Inflammatory macrophage (primary cell): Measurements from ENCODE around the gene ZKSCAN7.
"Not testable (repeated sequence)": the region's sequence is repeated elsewhere in the genome, so short reads cannot be mapped to it uniquely, and the experiment has no call there.

ENCODE experiments used
- DNase-seq, 2 donors: peaks; one replicate each; pipeline ENCODE4 v3.0.0-alpha.2; 2020 to 2022
- total RNA-seq, 18 experiments: gene quantifications; one replicate each; lab custom pipeline; 2026; ENCODE audit warnings: mixed read lengths in 6 of 18, inconsistent platforms in 2 of 18; lab: John Stamatoyannopoulos, UW

The ZKSCAN7 gene
- 0.26 to 3.7 (median 1.9) reads per million in 18 experiments for total RNA-seq

DNA sequence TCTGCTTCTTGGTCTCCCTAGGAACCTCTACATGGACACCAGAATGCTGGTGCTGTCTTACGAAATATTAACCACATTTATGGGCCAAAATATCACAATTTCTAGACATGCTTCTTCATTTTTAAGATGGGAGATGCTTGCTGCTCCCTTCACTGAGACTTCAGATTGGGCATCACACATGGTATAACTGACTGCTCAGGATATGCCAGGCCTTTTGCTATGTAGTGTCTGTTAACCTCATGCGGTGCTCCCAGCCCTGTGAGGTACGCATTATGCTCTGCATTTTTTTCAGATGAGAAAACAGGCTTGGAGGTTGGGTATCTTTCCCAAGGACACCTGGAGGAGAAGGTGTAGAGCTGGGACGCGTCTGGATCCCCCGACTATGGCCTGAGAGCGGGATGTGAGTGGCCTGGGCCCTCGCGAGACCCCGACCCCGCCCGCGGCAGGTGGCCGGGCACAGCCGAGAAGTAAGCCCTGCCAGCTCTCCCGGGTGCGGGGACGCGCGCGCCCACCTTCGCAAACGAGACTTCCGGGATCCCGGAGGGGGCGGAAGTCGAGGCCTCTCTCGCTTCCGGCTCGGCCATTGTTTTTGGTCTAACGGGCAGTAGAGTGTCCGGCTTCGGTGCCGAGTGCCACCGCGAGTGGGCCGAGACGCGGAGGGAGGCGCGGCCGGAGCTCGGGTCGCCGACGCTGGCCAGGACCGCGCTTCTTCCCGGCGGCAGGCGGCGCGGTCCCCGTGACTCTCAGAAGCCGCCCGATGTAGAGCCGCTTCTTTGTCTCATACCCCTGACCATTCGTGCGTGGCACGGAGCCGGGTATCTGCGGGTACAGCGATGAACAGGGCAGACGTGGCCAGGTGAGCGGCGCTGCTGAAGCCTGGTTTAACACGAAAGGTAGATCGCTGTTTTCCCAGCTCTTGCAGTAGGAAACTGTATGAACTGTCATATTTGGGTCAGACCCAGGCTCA lies at the start of gene ZKSCAN7:
TSS of gene ZKSCAN7 (plus strand) at position 568 of the 967 bp plus-strand sequence. CDS start 1,855 bp downstream, outside the sequence.
- peak; percentile 45 to 65 for DNase-seq

DNA sequence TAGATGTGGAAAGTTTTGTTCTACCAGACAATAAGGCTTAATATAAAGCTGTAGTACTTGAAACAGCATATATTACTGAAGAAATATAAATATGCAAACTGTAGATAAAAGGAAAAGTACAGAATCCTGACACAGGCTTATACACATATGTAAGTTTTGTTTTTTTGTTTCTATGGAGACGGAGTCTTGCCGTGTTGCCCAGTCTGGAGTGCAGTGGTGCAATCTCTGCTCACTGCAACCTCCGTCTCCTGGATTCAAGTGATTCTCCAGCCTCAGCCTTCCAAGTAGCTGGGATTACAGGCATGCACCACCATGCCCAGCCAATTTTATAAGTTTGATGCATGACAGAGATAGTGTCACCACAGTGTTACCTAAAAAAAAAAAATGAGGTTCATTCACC lies 48.4 kb upstream of the ZKSCAN7 start:
- DNase-seq = no peak

- DNase-seq = no peak
Measured at GRCh38 chr3:44506961-44507360, 48.0 kb upstream of the ZKSCAN7 start.

DNA sequence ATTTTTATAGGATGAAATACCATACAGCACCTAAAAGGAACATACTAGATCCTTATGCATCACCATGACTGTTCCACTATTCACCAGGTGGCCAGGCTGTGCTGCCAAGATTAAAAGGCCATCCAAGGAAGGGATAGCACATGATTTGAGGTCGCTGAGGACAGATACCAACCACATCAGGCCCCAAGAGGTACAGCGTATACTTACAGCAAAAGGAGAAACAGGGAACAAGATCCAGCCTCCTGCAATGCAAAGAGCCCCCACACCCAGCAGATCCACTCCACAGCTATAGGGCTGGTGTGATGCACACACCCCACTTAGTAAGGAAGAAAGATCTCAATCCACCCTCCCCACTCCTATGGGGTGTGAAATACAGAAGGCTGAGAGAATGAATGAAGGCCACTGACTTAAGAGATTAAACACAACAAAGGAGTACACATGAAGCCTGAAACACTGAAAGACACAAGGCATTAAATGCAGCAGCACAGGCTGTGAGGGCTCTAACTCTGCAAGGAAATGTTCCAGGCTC lies 45.5 kb upstream of the ZKSCAN7 start:
- peak in 1 of 2 donors; percentile 14 for DNase-seq

DNA sequence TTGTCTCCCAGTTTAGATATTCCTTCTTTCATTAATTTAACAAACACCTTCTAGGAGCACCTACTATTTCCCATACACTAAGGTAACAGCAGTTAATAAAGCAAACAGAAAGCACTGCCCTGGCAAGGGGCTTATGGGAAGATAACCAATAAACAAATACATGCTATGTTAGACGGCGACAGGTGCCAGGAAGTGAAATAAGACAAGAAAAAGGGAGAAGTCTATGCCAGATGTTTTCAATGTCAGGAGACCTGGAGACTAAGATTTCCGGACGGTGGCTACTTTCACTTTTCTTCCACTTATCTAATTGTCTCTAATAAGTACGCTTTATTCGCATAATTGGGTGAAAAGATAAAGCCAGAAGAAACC lies 45.0 kb upstream of the ZKSCAN7 start:
- DNase-seq = peak in 1 of 2 donors; percentile 3

GRCh38 chr3:44511238-44511566 lies 43.8 kb upstream of the ZKSCAN7 start:
- no peak for DNase-seq

GRCh38 chr3:44513513-44513912 lies 41.5 kb upstream of the ZKSCAN7 start:
- DNase-seq = no peak

DNA sequence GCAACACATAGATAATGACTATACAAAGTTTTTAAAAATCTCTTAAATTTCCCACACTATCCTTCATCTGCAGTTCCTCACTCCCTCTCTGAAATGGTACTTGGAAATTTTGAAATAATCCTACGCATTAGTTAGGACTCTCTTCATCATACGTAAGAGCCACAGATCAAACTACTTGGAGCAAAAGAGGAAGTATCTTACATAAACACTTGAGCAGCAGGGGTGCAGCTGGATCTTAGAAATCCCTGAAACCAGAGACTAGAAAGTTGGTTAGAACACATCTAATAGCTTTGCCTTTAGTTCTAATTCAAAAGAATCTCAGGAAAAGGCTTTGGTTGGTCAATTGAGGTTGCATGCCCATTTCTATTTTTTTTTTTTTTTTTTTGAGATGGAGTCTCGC lies 38.8 kb upstream of the ZKSCAN7 start:
- DNase-seq = peak; percentile 62 to 71

- no peak for DNase-seq
Measured at GRCh38 chr3:44518782-44519156, 36.2 kb upstream of the ZKSCAN7 start.

DNA sequence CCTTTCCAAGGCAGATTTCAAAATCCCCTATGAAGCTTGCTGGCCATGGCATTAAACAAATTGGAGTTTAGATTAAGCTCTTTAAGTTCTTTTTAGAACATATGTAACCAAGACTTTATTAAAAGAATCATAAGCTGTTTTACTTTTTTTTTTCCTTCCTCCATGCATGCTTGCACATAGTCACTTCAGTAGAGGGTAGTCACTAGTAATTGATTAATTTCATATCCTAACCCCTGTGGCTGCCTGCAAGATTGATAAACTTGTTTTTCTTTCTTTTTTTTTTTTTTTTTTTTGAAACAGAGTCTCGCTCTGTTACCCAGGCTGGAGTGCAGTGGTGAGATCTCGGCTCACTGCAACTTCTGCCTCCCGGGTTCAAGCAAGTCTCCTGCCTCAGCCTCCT lies 33.3 kb upstream of the ZKSCAN7 start:
- no peak for DNase-seq

DNA sequence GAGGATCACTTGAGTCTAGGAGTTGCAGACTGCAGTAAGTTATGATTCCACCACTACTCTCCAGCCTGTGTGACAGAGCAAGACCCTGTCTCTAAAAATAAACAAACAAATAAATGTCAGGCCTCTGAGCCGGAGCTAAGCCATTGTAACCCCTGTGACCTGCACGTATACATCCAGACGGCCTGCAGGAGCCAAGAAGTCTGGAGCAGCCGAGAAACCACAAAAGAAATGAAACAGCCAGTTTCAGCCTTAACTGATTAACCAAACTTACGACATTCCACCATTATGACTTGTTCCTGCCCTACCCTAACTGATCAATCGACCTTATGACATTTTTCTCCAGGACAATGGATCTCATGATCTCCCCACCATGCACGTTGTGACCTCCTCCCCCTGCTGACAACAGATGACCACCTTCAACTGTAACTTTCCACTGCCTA lies 32.5 kb upstream of the ZKSCAN7 start:
- DNase-seq = no peak

DNA sequence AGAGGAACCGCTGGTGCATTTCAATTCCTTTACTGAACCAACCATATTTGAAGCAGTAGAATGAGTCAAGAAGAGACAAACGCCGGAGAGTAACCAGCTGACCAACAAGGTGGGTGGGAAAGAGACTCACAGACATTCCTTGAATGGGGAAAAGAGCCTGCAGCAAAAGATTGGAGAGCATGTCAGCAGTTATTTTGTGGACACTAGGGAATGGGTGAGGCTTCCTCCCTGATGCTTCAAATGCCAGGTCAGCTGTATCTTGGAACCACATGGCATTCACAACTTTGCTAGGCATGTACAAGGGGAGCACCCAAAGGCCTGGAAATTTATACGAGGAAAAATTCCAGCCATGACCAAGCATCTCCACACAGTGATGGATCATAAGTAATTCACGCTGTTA lies 29.9 kb upstream of the ZKSCAN7 start:
- DNase-seq = no peak

GRCh38 chr3:44529927-44530326 lies 25.1 kb upstream of the ZKSCAN7 start:
- peak in 1 of 2 donors; percentile 45 for DNase-seq

DNA sequence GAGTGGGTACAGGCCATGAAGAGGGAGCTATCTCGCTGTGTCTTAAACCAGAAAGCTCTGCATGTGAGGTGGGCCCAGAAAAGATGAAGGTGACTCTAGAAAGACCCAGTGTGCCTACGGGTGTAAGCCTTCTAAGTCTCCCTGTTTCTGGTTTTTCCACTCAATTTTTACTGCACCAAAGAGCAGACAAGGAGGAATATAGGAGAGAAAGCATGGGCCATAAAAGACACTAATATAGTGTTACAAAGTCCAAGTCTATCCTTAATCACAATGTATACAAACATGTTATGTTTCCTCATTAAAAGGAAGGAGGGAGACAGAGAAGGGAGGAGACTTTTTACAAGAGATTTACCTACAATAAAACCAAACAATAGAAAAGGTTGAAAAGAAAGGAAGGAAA lies 24.1 kb upstream of the ZKSCAN7 start:
- DNase-seq = no peak

DNA sequence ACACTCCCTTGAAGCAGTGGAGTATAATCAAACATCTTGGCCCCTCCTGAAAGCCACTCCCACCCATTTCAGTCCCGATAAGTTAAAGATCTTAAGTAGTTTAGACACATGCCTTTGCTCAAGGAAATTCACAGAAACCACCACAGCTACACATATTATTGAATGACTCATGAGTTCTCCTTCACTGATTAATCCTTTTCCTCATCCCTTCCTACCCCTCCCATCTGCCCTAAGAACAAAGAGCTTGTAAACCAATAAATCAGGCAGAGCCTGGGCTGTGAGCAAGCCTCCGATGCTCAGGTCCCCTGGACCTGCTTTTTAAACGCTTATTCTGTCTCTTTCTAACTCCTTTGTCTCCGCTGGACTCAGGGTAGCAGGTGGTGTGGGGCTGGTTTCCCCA lies 20.3 kb upstream of the ZKSCAN7 start:
- not testable (repeated sequence) for DNase-seq

- DNase-seq = no peak
Measured at GRCh38 chr3:44535364-44535763, 19.6 kb upstream of the ZKSCAN7 start.

- not testable (repeated sequence) for DNase-seq
Measured at GRCh38 chr3:44544811-44545210, 10.2 kb upstream of the ZKSCAN7 start.

DNA sequence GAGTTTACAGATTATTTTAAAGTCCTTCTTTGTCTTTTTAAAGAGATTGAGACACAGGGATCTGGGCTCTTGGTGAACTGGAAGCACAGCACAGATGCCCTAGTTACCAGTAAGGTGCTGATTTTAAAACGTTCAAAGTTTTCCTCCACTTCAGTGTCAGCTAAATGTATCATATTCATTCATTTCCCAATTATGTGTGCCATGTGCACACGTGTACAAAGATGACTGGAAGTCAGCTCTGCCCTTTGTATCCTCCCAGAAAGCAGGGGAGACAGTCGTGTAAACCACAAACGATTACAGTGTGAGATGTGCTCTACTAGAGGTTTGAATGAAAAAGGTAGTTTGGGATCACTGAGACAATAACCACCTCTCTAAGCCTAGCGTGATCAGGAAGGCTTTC lies 730 bp downstream of the ZKSCAN7 start:
- DNase-seq = no peak

DNA sequence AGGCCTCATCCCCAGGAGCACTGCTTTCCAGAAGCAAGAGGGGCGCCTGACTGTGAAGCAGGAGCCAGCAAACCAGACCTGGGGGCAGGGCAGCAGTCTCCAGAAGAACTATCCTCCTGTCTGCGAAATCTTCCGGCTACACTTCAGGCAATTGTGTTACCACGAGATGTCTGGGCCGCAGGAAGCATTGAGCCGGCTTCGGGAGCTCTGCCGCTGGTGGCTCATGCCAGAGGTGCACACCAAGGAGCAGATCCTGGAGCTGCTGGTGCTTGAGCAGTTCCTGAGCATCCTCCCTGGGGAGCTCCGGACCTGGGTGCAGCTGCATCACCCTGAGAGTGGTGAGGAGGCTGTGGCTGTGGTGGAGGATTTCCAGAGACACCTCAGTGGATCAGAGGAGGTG lies 2.1 kb downstream of the ZKSCAN7 start:
- DNase-seq = no peak

- no peak for DNase-seq
Measured at GRCh38 chr3:44561076-44561475, 6.1 kb downstream of the ZKSCAN7 start.

GRCh38 chr3:44562147-44562546 lies 7.2 kb downstream of the ZKSCAN7 start:
- DNase-seq = no peak

- no peak for DNase-seq
Measured at GRCh38 chr3:44568561-44568960, 13.6 kb downstream of the ZKSCAN7 start.

DNA sequence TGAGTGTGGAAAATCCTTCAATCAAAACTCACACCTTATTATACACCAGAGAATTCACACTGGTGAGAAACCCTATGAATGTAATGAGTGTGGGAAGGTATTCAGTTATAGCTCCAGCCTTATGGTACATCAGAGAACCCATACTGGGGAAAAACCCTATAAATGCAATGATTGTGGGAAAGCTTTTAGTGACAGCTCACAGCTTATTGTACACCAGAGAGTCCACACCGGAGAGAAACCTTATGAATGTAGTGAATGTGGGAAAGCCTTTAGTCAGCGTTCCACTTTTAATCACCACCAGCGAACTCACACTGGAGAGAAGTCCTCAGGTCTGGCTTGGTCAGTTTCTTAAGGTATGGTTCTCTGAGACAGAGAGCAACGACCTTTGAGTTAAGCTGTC lies 16.0 kb downstream of the ZKSCAN7 start:
- no peak for DNase-seq

GRCh38 chr3:44576613-44577012 lies 21.6 kb downstream of the ZKSCAN7 start:
- DNase-seq = no peak
